ENCODE data around the gene ARHGAP40.
A peak's percentile ranks its signal among the peaks of the same experiment; 100 is the strongest.

The ARHGAP40 gene

DNA sequence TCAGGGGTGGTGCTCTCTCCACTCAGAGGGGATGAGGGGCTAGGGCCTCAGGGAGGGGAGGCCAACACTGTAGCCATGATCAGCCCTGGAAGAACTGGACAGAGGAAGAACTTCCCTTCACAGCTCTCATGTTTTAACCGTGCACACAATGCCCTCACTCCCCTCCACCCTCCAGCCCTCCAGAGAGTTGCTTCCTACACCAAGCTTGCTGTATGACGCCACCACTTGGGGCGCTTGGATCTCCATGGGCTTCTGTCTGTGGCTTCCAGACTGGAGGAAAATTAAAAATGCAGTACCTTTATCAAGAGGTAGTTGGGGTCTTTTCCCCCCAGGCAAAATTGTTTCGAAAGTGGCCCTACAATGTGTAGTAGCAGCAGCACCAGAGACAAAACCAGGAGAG, 48.4 kb downstream of the ARHGAP40 start:
- no peak for DNase-seq (ENCODE audit: low read depth)
- TF ChIP-seq, protein P1, sequence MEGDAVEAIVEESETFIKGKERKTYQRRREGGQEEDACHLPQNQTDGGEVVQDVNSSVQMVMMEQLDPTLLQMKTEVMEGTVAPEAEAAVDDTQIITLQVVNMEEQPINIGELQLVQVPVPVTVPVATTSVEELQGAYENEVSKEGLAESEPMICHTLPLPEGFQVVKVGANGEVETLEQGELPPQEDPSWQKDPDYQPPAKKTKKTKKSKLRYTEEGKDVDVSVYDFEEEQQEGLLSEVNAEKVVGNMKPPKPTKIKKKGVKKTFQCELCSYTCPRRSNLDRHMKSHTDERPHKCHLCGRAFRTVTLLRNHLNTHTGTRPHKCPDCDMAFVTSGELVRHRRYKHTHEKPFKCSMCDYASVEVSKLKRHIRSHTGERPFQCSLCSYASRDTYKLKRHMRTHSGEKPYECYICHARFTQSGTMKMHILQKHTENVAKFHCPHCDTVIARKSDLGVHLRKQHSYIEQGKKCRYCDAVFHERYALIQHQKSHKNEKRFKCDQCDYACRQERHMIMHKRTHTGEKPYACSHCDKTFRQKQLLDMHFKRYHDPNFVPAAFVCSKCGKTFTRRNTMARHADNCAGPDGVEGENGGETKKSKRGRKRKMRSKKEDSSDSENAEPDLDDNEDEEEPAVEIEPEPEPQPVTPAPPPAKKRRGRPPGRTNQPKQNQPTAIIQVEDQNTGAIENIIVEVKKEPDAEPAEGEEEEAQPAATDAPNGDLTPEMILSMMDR (IDR thresholded peaks at IDR 0.05; ENCODE audit: low read depth, low read length, missing control alignments): no peak
- H3K4me3 ChIP-seq (ENCODE audit: low read depth, low read length): no peak overlapping the region

DNA sequence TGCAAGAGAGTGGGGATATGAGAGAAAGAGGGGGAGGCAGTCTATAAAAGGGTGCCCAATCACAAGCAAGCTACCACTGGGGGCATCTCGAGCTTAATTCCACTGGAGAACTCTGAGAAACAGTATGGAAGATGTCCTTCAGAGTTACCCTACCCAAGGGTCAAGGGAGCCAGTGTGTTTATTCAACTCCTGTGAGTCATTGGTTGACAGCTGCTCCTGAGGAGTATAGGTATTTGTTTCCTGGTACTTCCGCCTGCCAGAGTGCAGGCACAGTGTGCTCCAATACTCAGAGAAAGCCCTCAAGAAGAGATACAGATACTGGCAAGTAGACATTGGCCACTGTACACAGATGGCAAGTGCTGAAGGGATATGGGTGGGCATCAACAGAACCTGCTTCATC, 49.5 kb downstream of the ARHGAP40 start:
- H3K4me3 ChIP-seq (ENCODE audit: low read depth, low read length): no peak overlapping the region
- TF ChIP-seq, protein P1 (IDR thresholded peaks at IDR 0.05; ENCODE audit: low read depth, low read length, missing control alignments): no peak
- DNase-seq (ENCODE audit: low read depth): no peak

GRCh38 chr20:38651562-38651961, 50.0 kb downstream of the ARHGAP40 start:
- TF ChIP-seq, protein P1 (IDR thresholded peaks at IDR 0.05; ENCODE audit: low read depth, low read length, missing control alignments): no peak
- DNase-seq (ENCODE audit: low read depth): no peak
- H3K4me3 ChIP-seq (ENCODE audit: low read depth, low read length): no peak overlapping the region

DNA sequence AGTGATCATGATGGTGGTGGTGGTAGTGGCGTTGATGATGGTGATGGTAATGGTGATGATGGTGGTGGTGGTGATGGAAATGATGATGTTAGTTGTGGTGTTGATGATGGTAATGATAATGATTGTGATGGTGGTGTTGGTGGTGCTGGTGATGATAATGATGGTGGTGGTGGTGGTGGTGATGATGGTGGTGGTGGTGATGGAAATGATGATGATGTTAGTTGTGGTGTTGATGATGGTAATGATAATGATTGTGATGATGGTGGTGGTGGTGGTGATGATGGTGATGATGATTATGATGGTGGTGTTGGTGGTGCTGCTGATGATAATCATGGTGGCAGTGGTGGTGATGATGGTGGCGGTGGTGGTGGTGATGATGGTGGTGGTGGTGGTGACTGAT, 51.4 kb downstream of the ARHGAP40 start:
- TF ChIP-seq, protein P1 (IDR thresholded peaks at IDR 0.05; ENCODE audit: low read depth, low read length, missing control alignments): no peak
- no peak for DNase-seq (ENCODE audit: low read depth)
- no peak overlapping the region for H3K4me3 ChIP-seq (ENCODE audit: low read depth, low read length)

DNA sequence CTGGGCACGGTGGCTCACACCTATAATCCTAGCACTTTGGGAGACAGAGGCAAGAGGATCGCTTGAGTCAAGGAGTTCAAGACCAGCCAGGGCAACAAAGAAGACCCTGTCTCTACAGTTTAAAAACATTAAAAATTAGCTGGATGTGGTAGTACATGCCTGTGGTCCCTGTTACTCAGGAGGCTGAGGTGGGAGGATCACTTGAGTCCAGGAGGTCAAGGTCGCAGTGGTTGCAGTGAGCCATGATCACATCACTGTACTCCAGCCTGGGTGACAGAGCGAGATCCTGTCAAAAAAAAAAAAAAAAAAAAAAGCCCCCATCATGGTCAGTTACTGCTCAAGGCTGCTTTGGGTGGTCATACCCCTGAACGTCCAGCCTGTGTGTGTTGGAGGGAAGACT, 55.8 kb downstream of the ARHGAP40 start:
- TF ChIP-seq, protein P1 (IDR thresholded peaks at IDR 0.05; ENCODE audit: low read depth, low read length, missing control alignments): no peak
- no peak overlapping the region for H3K4me3 ChIP-seq (ENCODE audit: low read depth, low read length)
- DNase-seq (ENCODE audit: low read depth): no peak

GRCh38 chr20:38658879-38659596, 57.4 kb downstream of the ARHGAP40 start:
- DNase-seq (ENCODE audit: low read depth): no peak
- no peak overlapping the region for H3K4me3 ChIP-seq (ENCODE audit: low read depth, low read length)
- TF ChIP-seq, protein P1 (IDR thresholded peaks at IDR 0.05; ENCODE audit: low read depth, low read length, missing control alignments): peak; percentile 82

DNA sequence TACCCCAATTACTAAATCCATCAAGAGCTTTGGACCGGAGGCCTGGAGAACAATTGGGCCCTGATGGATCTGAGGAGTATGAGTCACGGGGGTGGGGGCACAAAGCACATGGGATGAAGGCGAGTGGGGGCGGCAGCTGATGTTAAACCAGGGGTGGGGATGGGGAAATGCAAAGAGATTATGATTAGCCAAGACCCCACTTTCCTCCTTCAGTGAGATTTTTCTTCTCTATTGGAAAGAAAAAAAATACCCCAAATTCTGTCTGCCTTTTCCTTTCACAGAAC, 57.9 kb downstream of the ARHGAP40 start:
- H3K4me3 ChIP-seq (ENCODE audit: low read depth, low read length): no peak overlapping the region
- DNase-seq (ENCODE audit: low read depth): no peak
- TF ChIP-seq, protein P1 (IDR thresholded peaks at IDR 0.05; ENCODE audit: low read depth, low read length, missing control alignments): no peak
